H9 (cell line): Measurements from ENCODE around the gene COX6A1. TPM values are rescaled to one million over a fixed set of nuclear protein-coding genes. Genes with fewer than 3 reads are reported as not detected.
"Not testable (repeated sequence)": the region's sequence is repeated elsewhere in the genome, so short reads cannot be mapped to it uniquely, and the experiment has no call there.

Source experiments
- DNase-seq: peaks from one replicate; pipeline ENCODE4 v3.0.0-alpha.2; 2017
- H2AFZ ChIP-seq: one replicate; pipeline ENCODE4 v1.6.1; 2013; ENCODE audit warnings: mild to moderate bottlenecking, low read length, control low read depth, moderate library complexity
- H2AK5ac ChIP-seq: 2 replicates; pipeline ENCODE4 v1.6.1; 2013; ENCODE audit warnings: low read length, control low read depth, mixed read lengths; ENCODE audit not compliant: insufficient read length
- H2BK120ac ChIP-seq: one replicate; pipeline ENCODE4 v1.6.1; 2013; ENCODE audit warnings: low read depth, mild to moderate bottlenecking, low read length, control low read depth, inconsistent platforms; ENCODE audit not compliant: poor library complexity, severe bottlenecking
- H2BK12ac ChIP-seq: 2 replicates; pipeline ENCODE4 v1.6.1; 2013; ENCODE audit warnings: low read length, control low read depth, mixed read lengths, low read depth; ENCODE audit not compliant: insufficient read length
- H2BK15ac ChIP-seq: 2 replicates; pipeline ENCODE4 v1.6.1; 2013; ENCODE audit warnings: low read depth, low read length, control low read depth
- H2BK20ac ChIP-seq: one replicate; pipeline ENCODE4 v1.6.1; 2013; ENCODE audit warnings: low read depth, mild to moderate bottlenecking, low read length, control low read depth, inconsistent platforms; ENCODE audit not compliant: poor library complexity, severe bottlenecking
- H2BK5ac ChIP-seq: 2 replicates; pipeline ENCODE4 v1.6.1; 2013; ENCODE audit warnings: low read length, control low read depth, mixed read lengths; ENCODE audit not compliant: insufficient read length
- H3K14ac ChIP-seq: 2 replicates; pipeline ENCODE4 v1.6.1; 2013; ENCODE audit warnings: low read length, control low read depth; ENCODE audit not compliant: insufficient read depth
- H3K18ac ChIP-seq: 2 replicates; pipeline ENCODE4 v1.6.1; 2013; ENCODE audit warnings: low read depth, mild to moderate bottlenecking, mixed read lengths, low read length, control low read depth; ENCODE audit not compliant: insufficient read length
- H3K23ac ChIP-seq: 2 replicates; pipeline ENCODE4 v1.6.1; 2013; ENCODE audit warnings: low read length, control low read depth, mixed read lengths, low read depth; ENCODE audit not compliant: insufficient read length
- H3K23me2 ChIP-seq: 2 replicates; pipeline ENCODE4 v1.6.1; 2013; ENCODE audit warnings: low read depth, mild to moderate bottlenecking, mixed read lengths, low read length, control low read depth; ENCODE audit not compliant: insufficient read length, poor library complexity, severe bottlenecking
- H3K27ac ChIP-seq: 2 replicates; pipeline ENCODE4 v1.5.1; 2013; ENCODE audit warnings: low read length, control low read depth, mixed read lengths, low read depth; ENCODE audit not compliant: insufficient read length
- H3K27me3 ChIP-seq: 2 replicates; pipeline ENCODE4 v1.6.1; 2013; ENCODE audit warnings: low read length, control low read depth, inconsistent platforms; ENCODE audit not compliant: insufficient read depth
- H3K4ac ChIP-seq: 2 replicates; pipeline ENCODE4 v1.6.1; 2013; ENCODE audit warnings: low read depth, mild to moderate bottlenecking, control low read depth, inconsistent platforms, low read length, moderate library complexity
- H3K4me1 ChIP-seq: 2 replicates; pipeline ENCODE4 v1.6.1; 2013; ENCODE audit warnings: low read length, control low read depth, inconsistent platforms; ENCODE audit not compliant: insufficient read depth
- H3K4me2 ChIP-seq: 2 replicates; pipeline ENCODE4 v1.6.1; 2013; ENCODE audit warnings: low read length, control low read depth, mixed read lengths; ENCODE audit not compliant: insufficient read length, insufficient read depth
- H3K56ac ChIP-seq: 2 replicates; pipeline ENCODE4 v1.6.1; 2013; ENCODE audit warnings: low read depth, mild to moderate bottlenecking, mixed read lengths, low read length, control low read depth; ENCODE audit not compliant: insufficient read length
- H3K79me1 ChIP-seq: 2 replicates; pipeline ENCODE4 v1.6.1; 2013; ENCODE audit warnings: low read depth, mild to moderate bottlenecking, moderate library complexity, low read length, control low read depth, inconsistent platforms; ENCODE audit not compliant: insufficient read depth, poor library complexity, severe bottlenecking
- H3K79me2 ChIP-seq: 2 replicates; pipeline ENCODE4 v1.6.1; 2013; ENCODE audit warnings: low read length, control low read depth, inconsistent platforms; ENCODE audit not compliant: insufficient read depth
- H3K9ac ChIP-seq: 2 replicates; pipeline ENCODE4 v1.6.1; 2013; ENCODE audit warnings: low read length, control low read depth, mixed read lengths; ENCODE audit not compliant: insufficient read length; ENCODE audit errors: extremely low read depth
- H3K9me3 ChIP-seq: one replicate; pipeline ENCODE4 v1.6.1; 2013; ENCODE audit warnings: low read depth, low read length, inconsistent platforms; ENCODE audit not compliant: control insufficient read depth
- H3T11ph ChIP-seq: one replicate; pipeline ENCODE4 v1.6.1; 2013; ENCODE audit warnings: mild to moderate bottlenecking, low read length, control low read depth, inconsistent platforms
- H4K20me1 ChIP-seq: one replicate; pipeline ENCODE4 v1.6.1; 2013; ENCODE audit not compliant: control insufficient read depth, insufficient read length, insufficient read depth
- H4K5ac ChIP-seq: 2 replicates; pipeline ENCODE4 v1.6.1; 2013; ENCODE audit warnings: low read depth, mild to moderate bottlenecking, mixed read lengths, low read length, control low read depth; ENCODE audit not compliant: insufficient read length
- H4K8ac ChIP-seq: replicated peaks from 2 replicates; pipeline ENCODE4 v1.6.1; 2013; ENCODE audit warnings: low read length, control low read depth, mixed read lengths, low read depth; ENCODE audit not compliant: insufficient read length
- H4K91ac ChIP-seq: 2 replicates; pipeline ENCODE4 v1.6.1; 2013; ENCODE audit warnings: low read depth, mild to moderate bottlenecking, moderate library complexity, mixed read lengths, low read length, control low read depth; ENCODE audit not compliant: insufficient read length
- H3K27ac Mint-ChIP-seq, 3 experiments: 2 replicates in 2 of 3; 3 replicates in 1 of 3; pipeline ENCODE4 v1.8.0; 2020 to 2021; ENCODE audit warnings: mixed read lengths in 3 of 3, mild to moderate bottlenecking in 1 of 3, moderate library complexity in 1 of 3
- H3K27me3 Mint-ChIP-seq: 2 replicates; pipeline ENCODE4 v1.8.0; 2021; ENCODE audit warnings: low read depth, mild to moderate bottlenecking, moderate library complexity, mixed read lengths
- H3K36me3 Mint-ChIP-seq, 3 experiments: 2 replicates in 2 of 3; 3 replicates in 1 of 3; pipeline ENCODE4 v1.8.0; 2020 to 2021; ENCODE audit warnings: low read depth in 3 of 3, mixed read lengths in 3 of 3; ENCODE audit not compliant: insufficient read depth in 1 of 3
- H3K4me1 Mint-ChIP-seq, 2 experiments: 2 replicates each; pipeline ENCODE4 v1.8.0; 2020; ENCODE audit warnings: mixed read lengths in 2 of 2
- H3K4me3 Mint-ChIP-seq, 2 experiments: 2 replicates in 1 of 2; 3 replicates in 1 of 2; pipeline ENCODE4 v1.8.0; 2020 to 2021; ENCODE audit warnings: mild to moderate bottlenecking in 2 of 2, mixed read lengths in 2 of 2, moderate library complexity in 1 of 2
- H3K9me3 Mint-ChIP-seq, 2 experiments: 2 replicates in 1 of 2; 3 replicates in 1 of 2; pipeline ENCODE4 v1.8.0; 2020; ENCODE audit warnings: mild to moderate bottlenecking in 2 of 2, mixed read lengths in 2 of 2, moderate library complexity in 1 of 2
- WGBS: extraction: QIAGEN DNeasy Blood & Tissue Kit; methylation state at CpG from one replicate; pipeline ENCODE4 v1.1.7; 2013; ENCODE audit warnings: missing lambda C conversion rate, low lambda C conversion rate, mixed read lengths; ENCODE audit not compliant: insufficient read length; ENCODE audit errors: extremely low coverage; 5-methylcytosine and 5-hydroxymethylcytosine counted together
- total RNA-seq: library from RNA; stranded (reverse); gene quantifications from 2 replicates; pipeline ENCODE4 v1.2.1, GENCODE V29; 2021
- TF ChIP-seq, protein P1 (sequence below): fragments of 200-600 bp; sonication (generic); conservative IDR thresholded peaks from 3 replicates; pipeline ENCODE4 v1.8.0; 2021; ENCODE audit warnings: antibody characterized with exemption, mild to moderate bottlenecking

COX6A1 gene
- total RNA-seq, 1 experiment from 2014 or later, result 415 TPM

- no peak within 1 kb of the TSS for H2AK5ac ChIP-seq
- no peaks in the 10 kb centered on the region for H3K27me3 ChIP-seq
- H2BK15ac ChIP-seq, result 0 out of 2 replicates have a peak within 1 kb of the TSS, but pooled peaks have one; percentile 26
- peak within 1 kb of the TSS; percentile 55 for H3K27ac ChIP-seq
- H3K79me1 ChIP-seq, result peaks cover 8% of the 10 kb centered on the region
- peak within 1 kb of the TSS; percentile 60 for H2BK5ac ChIP-seq
- no peak within 1 kb of the TSS for H2BK12ac ChIP-seq
- peak within 1 kb of the TSS; percentile 97 for H3K14ac ChIP-seq
- peak within 1 kb of the TSS; percentile 94 for H3K4me2 ChIP-seq
- H3K9ac ChIP-seq, result peak within 1 kb of the TSS; percentile 96
- H3K9me3 ChIP-seq, result no peaks in the 10 kb centered on the region
- H4K5ac ChIP-seq, result peak within 1 kb of the TSS; percentile 85
- H2BK20ac ChIP-seq, result no peak within 1 kb of the TSS
- no peaks in the 10 kb centered on the region; the same call in 1 of the 2 replicates for H3K27me3 Mint-ChIP-seq
- H3K36me3 Mint-ChIP-seq, result peaks cover 23 to 65% (median 54%) of the 10 kb centered on the region in 3 experiments; a peak in 6 of 7 replicates
- no peak within 1 kb of the TSS for H3K56ac ChIP-seq
- H3K4me3 Mint-ChIP-seq, result peak within 1 kb of the TSS; percentile 98 to 99
- no peak within 1 kb of the TSS for H4K91ac ChIP-seq
- H3K23me2 ChIP-seq, result peaks cover 6% of the 10 kb centered on the region
- H3K79me2 ChIP-seq, result peaks cover 14% of the 10 kb centered on the region; the same call in 1 of the 2 replicates
- H3K18ac ChIP-seq, result peak within 1 kb of the TSS; percentile 98
- H2AFZ ChIP-seq, result no peak within 1 kb of the TSS
- no peak within 1 kb of the TSS for H2BK120ac ChIP-seq
- H3K23ac ChIP-seq, result no peak within 1 kb of the TSS
- no peaks in the 10 kb centered on the region; the same call in 1 of the 2 replicates for H3K4me1 ChIP-seq
- H4K20me1 ChIP-seq, result no peaks in the 10 kb centered on the region
- H4K8ac ChIP-seq, result no peak within 1 kb of the TSS
- peak; percentile 93 for DNase-seq
- H3K4ac ChIP-seq, result no peak within 1 kb of the TSS; the same call in 1 of the 2 replicates
- TF ChIP-seq, protein P1, sequence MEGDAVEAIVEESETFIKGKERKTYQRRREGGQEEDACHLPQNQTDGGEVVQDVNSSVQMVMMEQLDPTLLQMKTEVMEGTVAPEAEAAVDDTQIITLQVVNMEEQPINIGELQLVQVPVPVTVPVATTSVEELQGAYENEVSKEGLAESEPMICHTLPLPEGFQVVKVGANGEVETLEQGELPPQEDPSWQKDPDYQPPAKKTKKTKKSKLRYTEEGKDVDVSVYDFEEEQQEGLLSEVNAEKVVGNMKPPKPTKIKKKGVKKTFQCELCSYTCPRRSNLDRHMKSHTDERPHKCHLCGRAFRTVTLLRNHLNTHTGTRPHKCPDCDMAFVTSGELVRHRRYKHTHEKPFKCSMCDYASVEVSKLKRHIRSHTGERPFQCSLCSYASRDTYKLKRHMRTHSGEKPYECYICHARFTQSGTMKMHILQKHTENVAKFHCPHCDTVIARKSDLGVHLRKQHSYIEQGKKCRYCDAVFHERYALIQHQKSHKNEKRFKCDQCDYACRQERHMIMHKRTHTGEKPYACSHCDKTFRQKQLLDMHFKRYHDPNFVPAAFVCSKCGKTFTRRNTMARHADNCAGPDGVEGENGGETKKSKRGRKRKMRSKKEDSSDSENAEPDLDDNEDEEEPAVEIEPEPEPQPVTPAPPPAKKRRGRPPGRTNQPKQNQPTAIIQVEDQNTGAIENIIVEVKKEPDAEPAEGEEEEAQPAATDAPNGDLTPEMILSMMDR, result no peak
- peaks cover 12 to 15% of the 10 kb centered on the region in 2 experiments for H3K4me1 Mint-ChIP-seq
- no peak within 1 kb of the TSS for H3T11ph ChIP-seq
- no CpG with 5 or more reads among the region's 73 CpGs for WGBS
- peaks cover 0 to 5% of the 10 kb centered on the region in 2 experiments; a peak in 2 of 5 replicates for H3K9me3 Mint-ChIP-seq
- H3K27ac Mint-ChIP-seq, result peak within 1 kb of the TSS; percentile 97 to 99 (median 97)
Measured at GRCh38 chr12:120445911-120446843, 8.3 kb downstream of the COX6A1 start, which contains the start of the genes GATC and TRIAP1. Gene GATC, plus strand, starts transcription at chr12:120446444. Its CDS starts 37 bp downstream, at chr12:120446481. Gene TRIAP1, minus strand, starts transcription at chr12:120446384. Its CDS starts 12 bp downstream, at chr12:120446372.

DNA sequence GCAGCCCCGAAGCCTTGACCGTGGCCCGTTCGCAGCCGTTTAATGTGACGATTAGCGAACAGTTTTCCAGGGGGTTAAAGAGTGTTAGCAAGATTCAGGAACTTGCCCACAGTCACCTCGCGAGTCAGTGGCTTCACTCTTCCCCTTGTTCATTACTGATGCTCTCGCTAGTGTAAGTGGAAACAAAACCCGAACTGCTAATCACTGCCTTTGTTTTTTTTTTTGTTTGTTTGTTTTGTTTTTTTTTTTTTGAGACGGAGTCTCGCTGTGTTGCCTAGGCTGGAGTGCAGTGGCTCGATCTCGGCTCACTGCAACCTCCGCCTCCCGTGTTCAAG lies 8.9 kb downstream of the COX6A1 start:
- not testable (repeated sequence) for H2BK20ac ChIP-seq, DNase-seq, H4K91ac ChIP-seq, H3K9me3 ChIP-seq, H3K23ac ChIP-seq, H3K27me3 Mint-ChIP-seq, H2BK120ac ChIP-seq, H2AK5ac ChIP-seq, H3K4me1 ChIP-seq, H2BK15ac ChIP-seq, H4K8ac ChIP-seq, H3K27ac ChIP-seq, H3K79me1 ChIP-seq, H3K27me3 ChIP-seq, H2AFZ ChIP-seq, H4K5ac ChIP-seq, H3T11ph ChIP-seq, H3K9me3 Mint-ChIP-seq, H3K23me2 ChIP-seq, H4K20me1 ChIP-seq, H2BK5ac ChIP-seq, H3K56ac ChIP-seq, H3K4ac ChIP-seq, H2BK12ac ChIP-seq
- H3K18ac ChIP-seq, result peak overlapping the region; percentile 98
- no CpG with 5 or more reads among the region's 17 CpGs for WGBS
- H3K9ac ChIP-seq, result peak overlapping the region; percentile 93
- Mint-ChIP-seq H3K4me1 (peaks cover 12 to 15% of the 10 kb centered on the region in 2 experiments), H3K4me3 (peak overlapping the region; percentile 98 to 99), H3K27ac (peak overlapping the region; percentile 97 to 99 (median 97); a peak in 5 of 7 replicates), H3K36me3 (peaks cover 19 to 61% (median 48%) of the 10 kb centered on the region in 3 experiments; a peak in 6 of 7 replicates)
- peak overlapping the region; percentile 94 for H3K4me2 ChIP-seq
- H3K14ac ChIP-seq, result peak overlapping the region; percentile 97
- peaks cover 14% of the 10 kb centered on the region; the same call in 1 of the 2 replicates for H3K79me2 ChIP-seq
